LNCaP clone FGC (cell line): ENCODE results near the gene NT5DC1.

Source experiments
- DNase-seq: peaks from one replicate; pipeline ENCODE4 v3.0.0-alpha.2; 2011; ENCODE audit warnings: low read depth
- H3K4me3 ChIP-seq: 2 replicates; pipeline ENCODE4 v1.5.1; 2011; ENCODE audit warnings: mild to moderate bottlenecking, low read depth, low read length, control low read depth
- TF ChIP-seq, protein P1 (sequence below): IDR thresholded peaks from 2 replicates; pipeline ENCODE4 v1.5.1; 2012; ENCODE audit warnings: mild to moderate bottlenecking; ENCODE audit not compliant: control insufficient read depth, insufficient read depth; ENCODE audit errors: extremely low read depth

Gene NT5DC1

DNA sequence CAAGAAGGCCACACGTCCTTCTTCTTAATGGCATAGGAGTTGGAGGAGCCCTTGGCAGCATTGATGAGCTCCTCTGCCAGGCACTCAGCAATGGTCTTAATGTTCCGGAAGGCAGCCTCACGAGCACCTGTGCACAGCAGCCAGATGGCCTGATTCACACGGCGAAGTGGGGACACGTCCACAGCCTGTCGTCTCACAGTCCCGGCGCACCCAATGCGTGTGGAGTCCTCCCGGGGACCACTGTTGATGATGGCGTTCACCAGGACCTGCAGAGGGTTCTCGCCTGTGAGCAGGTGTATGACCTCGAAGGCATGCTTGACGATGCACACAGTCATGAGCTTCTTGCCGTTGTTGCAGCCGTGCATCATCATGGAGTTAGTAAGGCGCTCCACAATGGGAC lies 157.9 kb downstream of the NT5DC1 start:
- no peak for DNase-seq
- no peak overlapping the region for H3K4me3 ChIP-seq
- TF ChIP-seq, protein P1, sequence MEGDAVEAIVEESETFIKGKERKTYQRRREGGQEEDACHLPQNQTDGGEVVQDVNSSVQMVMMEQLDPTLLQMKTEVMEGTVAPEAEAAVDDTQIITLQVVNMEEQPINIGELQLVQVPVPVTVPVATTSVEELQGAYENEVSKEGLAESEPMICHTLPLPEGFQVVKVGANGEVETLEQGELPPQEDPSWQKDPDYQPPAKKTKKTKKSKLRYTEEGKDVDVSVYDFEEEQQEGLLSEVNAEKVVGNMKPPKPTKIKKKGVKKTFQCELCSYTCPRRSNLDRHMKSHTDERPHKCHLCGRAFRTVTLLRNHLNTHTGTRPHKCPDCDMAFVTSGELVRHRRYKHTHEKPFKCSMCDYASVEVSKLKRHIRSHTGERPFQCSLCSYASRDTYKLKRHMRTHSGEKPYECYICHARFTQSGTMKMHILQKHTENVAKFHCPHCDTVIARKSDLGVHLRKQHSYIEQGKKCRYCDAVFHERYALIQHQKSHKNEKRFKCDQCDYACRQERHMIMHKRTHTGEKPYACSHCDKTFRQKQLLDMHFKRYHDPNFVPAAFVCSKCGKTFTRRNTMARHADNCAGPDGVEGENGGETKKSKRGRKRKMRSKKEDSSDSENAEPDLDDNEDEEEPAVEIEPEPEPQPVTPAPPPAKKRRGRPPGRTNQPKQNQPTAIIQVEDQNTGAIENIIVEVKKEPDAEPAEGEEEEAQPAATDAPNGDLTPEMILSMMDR = no peak

DNA sequence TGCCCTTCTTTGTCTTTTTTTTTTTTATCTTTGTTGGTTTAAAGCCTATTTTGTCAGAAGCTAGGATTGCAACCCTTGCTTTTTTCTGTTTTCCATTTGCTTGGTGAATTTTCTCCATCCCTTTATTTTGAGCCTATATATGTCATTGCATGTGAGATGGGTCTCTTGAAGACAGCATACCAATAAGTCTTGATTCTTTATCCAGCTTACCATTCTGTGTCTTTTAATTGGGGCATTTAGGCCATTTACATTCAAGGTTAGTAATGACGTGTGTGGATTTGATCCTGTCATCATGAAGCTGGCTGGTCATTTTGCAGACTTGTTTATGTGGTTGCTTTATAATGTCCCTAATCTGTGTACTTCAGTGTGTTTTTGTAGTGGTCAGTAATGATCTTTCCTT lies 162.7 kb downstream of the NT5DC1 start:
- H3K4me3 ChIP-seq = no peak overlapping the region
- DNase-seq = no peak
- TF ChIP-seq, protein P1 = no peak

GRCh38 chr6:116265041-116265829 lies 164.6 kb downstream of the NT5DC1 start:
- DNase-seq = no peak
- TF ChIP-seq, protein P1 = no peak
- H3K4me3 ChIP-seq = no peak overlapping the region

DNA sequence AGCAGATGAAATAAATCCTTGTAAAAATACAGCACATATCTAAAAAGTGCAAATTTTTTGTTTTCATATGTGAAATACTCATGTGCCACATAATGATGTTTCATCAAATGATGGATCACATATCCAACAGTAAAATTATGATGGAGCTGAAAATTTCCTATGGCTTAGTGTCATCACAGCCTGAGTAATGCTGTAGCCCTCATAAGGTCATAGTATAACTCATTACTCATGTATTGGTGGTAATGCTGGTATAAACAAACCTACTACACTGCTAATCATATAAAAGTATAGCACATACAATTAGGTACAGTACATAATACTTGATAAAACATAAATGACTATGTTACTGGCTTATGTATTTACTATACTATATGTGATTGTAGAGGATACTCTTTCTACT lies 166.2 kb downstream of the NT5DC1 start:
- no peak overlapping the region for H3K4me3 ChIP-seq
- TF ChIP-seq, protein P1 = no peak
- no peak for DNase-seq

DNA sequence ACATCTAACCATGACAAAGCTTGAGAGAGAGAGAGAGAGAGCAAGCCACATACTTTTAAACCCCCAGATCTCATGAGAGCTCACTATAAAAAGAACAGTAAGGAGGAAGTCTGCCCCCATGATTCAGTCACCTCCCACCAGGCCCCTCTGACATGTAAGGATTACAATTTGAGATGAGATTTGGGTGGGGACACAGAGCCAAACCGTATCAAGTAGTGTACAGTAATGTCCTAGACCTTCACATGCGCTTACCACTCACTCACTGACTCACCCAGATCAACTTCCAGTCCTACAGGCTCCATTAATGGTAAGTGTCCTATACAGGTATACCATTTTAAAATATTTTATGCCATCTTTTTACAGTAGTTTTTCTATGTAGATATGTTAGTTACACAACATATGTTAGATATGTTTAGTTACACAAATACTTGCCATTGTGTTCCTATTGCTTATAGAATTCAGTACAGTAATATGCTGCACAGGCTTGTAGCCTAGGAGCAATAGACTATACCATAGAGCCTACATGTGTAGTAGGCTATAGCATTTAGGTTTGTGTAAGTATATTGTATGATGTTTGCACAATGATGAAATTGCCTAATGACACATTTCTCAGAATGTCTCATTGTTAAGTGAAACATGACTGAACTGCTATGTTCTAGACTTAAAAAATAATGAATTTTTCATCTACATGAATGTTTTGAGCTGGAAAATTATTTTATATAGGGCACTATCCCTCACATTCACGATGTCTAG lies 167.4 kb downstream of the NT5DC1 start:
- DNase-seq = no peak
- no peak overlapping the region for H3K4me3 ChIP-seq
- TF ChIP-seq, protein P1 = no peak

DNA sequence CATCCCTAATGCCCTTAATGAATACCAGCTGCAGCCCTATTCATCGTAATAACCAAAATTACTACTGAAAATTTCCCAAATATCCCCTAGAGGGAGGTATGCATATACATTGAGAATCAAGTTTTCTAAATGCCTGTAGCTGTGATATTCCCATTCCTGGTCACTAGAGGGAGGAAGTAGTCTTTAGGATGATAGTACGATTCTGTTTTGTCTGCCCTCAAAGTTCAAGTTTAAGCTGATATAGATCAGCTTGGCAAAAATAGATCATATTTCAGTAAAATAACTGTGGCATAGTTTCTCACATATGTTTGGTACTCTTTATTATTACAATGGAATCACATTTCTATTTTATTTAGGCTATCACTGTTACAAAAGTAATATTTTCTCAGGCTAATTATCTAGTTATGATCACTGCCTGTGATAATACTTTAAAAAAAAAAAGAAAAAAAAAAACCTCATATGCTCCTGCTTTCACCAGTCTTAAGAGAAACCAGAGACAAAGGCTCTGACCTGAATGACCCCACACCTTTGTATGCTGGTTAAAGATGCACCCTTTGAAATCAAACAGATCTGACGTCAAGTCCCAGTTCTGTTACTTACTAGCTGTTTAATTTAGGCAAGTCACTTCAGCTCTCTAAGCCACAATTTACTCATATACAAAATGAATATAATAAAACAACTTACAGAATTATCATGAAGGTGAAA lies 168.1 kb downstream of the NT5DC1 start:
- no peak overlapping the region for H3K4me3 ChIP-seq
- TF ChIP-seq, protein P1 = peak; percentile 85
- DNase-seq = peak; percentile 62
